Gastrocnemius medialis (tissue), 4 donors: Measurements from ENCODE around the gene C12orf75.

Experiments
- POLR2A ChIP-seq, 2 donors: fragments of 450-650 bp; IDR thresholded peaks; one replicate each; pipeline ENCODE4 v1.6.1; 2017; ENCODE audit warnings: antibody characterized with exemption in 2 of 2, mild to moderate bottlenecking in 2 of 2, moderate library complexity in 2 of 2
- TF ChIP-seq, protein P1 (sequence below), 5 experiments: fragments of 450-650 bp in 3 of 5; fragments of 200-600 bp in 2 of 5; sonication (generic) in 2 of 5; IDR thresholded peaks in 4 of 5; conservative IDR thresholded peaks in 1 of 5; 1 replicate in 4 of 5; 2 replicates in 1 of 5; pipeline ENCODE4 v1.5.1; 2016 to 2019; ENCODE audit warnings: antibody characterized with exemption in 5 of 5, mild to moderate bottlenecking in 3 of 5, moderate library complexity in 3 of 5

- TF ChIP-seq, protein P1, sequence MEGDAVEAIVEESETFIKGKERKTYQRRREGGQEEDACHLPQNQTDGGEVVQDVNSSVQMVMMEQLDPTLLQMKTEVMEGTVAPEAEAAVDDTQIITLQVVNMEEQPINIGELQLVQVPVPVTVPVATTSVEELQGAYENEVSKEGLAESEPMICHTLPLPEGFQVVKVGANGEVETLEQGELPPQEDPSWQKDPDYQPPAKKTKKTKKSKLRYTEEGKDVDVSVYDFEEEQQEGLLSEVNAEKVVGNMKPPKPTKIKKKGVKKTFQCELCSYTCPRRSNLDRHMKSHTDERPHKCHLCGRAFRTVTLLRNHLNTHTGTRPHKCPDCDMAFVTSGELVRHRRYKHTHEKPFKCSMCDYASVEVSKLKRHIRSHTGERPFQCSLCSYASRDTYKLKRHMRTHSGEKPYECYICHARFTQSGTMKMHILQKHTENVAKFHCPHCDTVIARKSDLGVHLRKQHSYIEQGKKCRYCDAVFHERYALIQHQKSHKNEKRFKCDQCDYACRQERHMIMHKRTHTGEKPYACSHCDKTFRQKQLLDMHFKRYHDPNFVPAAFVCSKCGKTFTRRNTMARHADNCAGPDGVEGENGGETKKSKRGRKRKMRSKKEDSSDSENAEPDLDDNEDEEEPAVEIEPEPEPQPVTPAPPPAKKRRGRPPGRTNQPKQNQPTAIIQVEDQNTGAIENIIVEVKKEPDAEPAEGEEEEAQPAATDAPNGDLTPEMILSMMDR (IDR thresholded peaks at IDR 0.05 in 4 of 5, conservative IDR thresholded peaks at IDR 0.05 in 1 of 5) = no peak
- no peak for TF ChIP-seq POLR2A (IDR thresholded peaks at IDR 0.05)
Measured at GRCh38 chr12:105396024-105396423, 65.5 kb downstream of the C12orf75 start.
